Raji (cell line): Measurements from ENCODE around the gene N4BP2.

Experiments used
- POLR2A ChIP-seq: IDR thresholded peaks from 2 replicates; pipeline ENCODE4 v1.6.1; 2011; ENCODE audit warnings: low read depth, low read length, control low read depth; ENCODE audit not compliant: insufficient read depth

N4BP2 gene

GRCh38 chr4:40194602-40195161, 138.0 kb downstream of the N4BP2 start:
- TF ChIP-seq POLR2A = peak; percentile 65; the same call in 1 of the 2 replicates

GRCh38 chr4:40195182-40196177, 138.8 kb downstream of the N4BP2 start:
- peak; percentile 21; the same call in 1 of the 2 replicates for TF ChIP-seq POLR2A

DNA sequence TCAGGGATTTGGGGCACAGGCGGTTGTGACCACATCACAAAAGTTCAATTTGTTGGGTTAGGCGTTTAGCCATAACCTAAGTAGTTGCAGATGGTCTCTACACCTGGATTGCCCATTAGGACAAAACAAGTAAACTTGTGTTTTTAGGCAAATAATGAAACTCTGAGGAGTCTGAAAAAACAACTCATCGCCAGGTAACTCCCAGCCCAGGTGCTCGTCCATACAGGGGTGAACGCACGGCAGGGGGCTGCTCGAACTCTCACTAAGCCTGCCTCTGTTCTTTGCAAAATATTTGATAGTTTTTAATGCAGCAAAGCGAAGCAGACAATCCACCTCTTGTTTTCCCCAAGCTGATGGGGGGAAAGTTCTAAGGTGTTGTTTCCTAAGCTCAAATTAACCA, 139.6 kb downstream of the N4BP2 start:
- peak; percentile 9; the same call in 1 of the 2 replicates for TF ChIP-seq POLR2A

- peak; percentile 64 for TF ChIP-seq POLR2A
Measured at GRCh38 chr4:40196724-40197281, 140.2 kb downstream of the N4BP2 start, which contains the start of gene RHOH. TSS of gene RHOH (plus strand) at chr4:40197031. CDS start at chr4:40243387, 46,356 bp downstream.

DNA sequence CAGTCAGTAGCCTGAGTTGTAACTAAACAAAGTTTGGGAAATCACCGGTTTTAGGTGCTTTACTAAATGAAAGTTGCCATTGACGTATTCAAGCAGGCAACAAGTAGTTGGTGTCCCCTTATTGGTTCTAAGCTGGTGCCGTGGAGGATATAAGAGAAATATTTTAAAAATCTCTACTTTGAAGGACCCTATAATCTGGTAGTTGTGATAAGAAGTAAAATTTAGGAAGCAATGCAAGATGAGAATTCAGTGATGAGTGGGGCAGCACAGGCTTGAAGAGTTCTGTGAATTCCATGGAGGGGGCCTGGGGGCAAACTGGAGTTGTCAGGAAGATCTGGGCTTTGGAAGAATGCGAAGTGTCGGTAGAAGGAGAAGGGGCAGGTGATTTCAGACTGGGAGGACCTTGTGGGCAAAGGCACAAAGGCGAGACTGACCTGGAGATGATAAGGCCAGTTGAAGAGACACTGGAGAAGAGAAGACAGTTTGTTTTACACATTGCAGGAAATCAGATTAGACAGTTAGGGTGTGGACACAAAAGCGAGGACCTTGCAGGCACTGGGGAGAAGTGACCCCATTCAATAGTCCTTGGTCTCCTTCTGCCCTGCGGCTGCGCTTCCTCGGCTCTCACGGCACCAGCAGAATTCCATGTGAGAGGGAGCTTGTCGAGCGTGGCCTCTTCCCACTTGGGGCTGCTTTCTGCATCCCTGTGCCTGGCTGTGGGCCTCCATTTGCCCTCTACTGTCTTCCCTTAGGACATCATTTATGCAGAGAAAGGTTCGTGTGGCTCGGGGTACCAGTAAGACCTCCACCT, 141.4 kb downstream of the N4BP2 start:
- peak; percentile 27 for TF ChIP-seq POLR2A

DNA sequence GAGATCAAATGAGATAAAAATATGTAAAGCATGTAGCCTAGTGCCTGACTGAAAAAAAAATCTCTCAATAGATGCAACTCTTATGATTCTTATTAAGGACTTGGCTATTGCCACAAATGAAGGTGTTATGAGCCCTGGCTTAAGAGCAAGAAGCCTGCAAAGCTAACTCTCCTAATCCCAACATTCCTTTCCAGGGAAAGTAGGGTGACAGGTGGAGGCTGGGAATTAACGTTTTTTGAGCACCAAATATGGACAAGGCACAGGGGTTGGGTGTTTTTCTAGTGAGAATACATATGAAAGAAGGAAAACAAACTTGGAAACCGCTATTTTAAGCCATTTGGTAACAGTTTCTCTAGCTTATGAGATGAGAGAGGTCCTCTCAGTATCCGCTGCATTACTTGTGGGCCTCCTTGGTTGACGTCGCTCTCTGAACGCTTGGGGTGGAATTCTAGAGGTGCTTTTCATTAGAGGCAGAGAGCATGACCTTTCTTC, 142.6 kb downstream of the N4BP2 start:
- no peak for TF ChIP-seq POLR2A

GRCh38 chr4:40199999-40200874, 143.6 kb downstream of the N4BP2 start:
- peak; percentile 73 for TF ChIP-seq POLR2A

- peak; percentile 68 for TF ChIP-seq POLR2A
Measured at GRCh38 chr4:40200875-40201801, 144.5 kb downstream of the N4BP2 start.

DNA sequence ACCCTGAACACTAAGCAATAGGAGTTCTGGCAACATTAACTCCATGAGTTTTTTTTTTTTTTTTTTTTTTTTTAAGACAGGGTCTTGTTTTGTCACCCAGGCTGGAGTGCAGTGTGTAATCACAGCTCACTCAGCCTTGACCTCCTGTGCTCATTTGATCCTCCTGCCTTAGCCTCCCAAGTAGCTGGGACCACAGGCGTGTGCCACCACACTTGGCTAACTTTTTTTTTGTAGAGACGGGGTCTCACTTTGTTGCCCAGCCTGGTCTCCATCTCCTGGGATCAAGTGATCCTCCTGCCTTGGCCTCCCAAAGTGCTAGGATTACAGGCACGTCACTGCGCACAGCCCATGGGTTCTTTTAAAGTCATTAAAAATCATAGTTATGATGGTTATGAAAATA, 145.2 kb downstream of the N4BP2 start:
- no peak for TF ChIP-seq POLR2A

DNA sequence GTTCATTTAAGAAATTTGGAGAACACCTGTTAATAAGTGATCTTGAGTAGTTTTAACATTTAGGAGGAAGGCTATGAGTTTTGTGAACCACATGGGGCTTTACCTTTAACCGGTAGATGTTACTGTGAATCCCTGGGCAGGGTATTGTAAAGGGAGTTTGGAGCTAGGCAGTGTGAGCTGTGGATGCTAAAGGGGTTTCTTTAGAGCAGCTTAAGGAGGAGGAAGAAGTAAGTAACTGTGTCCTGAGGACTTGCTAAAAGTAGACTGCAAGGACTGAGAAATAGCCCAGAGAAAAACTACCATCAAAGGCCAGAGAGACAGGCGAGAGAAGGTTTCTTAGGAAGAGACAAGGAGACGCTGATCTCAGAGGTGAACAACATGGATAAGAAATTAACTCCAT, 145.8 kb downstream of the N4BP2 start:
- no peak for TF ChIP-seq POLR2A

GRCh38 chr4:40204507-40205258, 148.0 kb downstream of the N4BP2 start:
- TF ChIP-seq POLR2A = no peak
